ENCODE results near the gene BCL10.

BCL10 gene

DNA sequence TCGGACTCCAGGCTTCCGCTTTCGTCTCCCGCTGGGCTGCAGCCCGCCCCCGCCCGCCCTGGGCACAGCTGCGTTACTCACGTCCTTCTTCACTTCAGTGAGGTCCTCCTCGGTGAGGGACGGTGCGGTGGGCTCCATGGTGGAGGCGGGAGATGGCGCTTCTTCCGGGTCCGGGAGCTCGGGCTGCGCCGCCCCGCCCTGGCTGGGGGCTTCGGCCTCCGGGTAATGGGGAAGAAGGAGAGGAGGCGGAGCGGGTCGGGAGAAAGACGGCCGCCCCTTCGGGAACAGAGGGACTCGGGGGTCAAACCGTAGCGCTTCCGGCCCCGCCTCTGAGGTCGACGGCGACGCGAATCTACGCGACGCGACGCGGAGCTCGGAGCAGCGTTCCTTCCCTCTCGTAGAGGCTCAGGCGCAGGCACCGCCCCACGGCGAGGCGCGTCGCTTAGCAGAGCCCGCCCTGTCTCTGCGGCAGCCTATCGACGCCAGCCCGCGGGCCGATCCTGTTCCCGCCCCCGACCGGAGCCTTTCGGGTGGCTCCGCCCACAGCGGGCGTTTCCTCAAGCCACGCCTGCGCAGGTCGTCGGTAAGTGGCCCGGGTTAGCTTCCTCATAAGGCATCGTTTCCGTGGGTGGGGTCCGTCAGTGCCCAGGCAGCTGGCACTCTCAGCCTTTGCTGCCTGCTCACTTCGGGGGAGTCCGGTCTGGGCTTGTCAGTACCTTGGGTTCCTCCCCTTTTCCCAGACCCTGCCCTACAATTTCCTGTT lies at the start of gene BCL10:
BCL10 (minus strand) TSS at position 418 of the 763 bp plus-strand sequence; CDS start at position 138, 280 bp downstream.
- peak; percentile 65 for DNase-seq

DNA sequence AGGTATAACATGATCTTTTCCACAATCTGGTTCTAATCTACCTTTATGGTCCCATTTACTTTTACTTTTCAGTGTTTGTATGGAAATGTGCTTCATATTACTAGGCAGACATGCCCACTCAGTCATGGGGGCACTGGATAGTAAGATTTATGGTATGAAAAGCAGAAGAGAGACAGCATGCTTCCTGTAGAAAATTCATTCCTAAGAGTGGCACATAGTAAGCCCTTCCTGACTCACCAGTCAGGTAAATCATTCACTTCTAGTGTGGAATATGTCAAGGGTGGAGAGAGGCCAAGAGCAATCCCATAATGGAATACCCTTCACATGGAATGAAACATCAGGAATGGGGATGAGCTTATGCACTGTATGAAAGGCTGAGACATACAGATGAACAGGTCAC lies 49.5 kb upstream of the BCL10 start:
- DNase-seq, result no peak

DNA sequence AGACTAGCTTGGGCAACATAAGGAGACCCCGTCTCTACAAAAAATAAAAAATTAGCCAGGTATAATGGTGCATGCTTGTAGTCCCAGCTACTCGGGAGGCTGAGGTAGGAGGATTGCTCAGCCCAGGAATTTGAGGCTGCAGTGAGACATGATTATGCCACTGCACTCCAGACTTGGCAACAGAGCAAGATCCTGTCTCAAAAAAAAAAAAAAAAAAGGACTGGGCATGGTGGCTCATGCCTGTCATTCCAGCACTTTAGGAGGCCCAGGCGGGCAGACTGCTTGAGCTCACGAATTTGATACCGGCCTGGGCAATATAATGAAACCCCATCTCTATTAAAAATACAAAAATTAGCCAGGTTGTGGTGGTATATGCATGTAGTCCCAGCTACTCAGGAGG lies 47.3 kb upstream of the BCL10 start:
- DNase-seq, result no peak

DNA sequence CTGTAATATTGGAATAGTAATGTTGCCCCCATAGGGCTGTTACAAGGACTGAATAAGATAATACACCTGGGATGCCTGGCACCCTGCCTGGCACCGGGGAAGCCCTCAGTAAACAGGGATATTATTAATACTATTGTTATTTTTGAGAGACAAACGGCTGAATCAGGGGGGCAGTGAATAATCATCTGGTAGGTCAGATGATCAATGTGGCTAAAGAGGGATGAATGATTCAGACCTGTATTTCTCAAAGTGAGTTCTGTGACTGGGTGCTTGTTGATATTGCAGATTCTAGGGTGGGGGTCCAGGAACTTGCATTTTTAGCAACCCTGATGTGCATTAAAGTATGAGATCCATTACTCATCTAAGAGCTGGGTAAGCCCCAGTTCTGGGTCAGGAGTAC lies 46.2 kb upstream of the BCL10 start:
- DNase-seq, result no peak

GRCh38 chr1:85321237-85321964 lies 45.0 kb upstream of the BCL10 start:
- DNase-seq, result no peak

DNA sequence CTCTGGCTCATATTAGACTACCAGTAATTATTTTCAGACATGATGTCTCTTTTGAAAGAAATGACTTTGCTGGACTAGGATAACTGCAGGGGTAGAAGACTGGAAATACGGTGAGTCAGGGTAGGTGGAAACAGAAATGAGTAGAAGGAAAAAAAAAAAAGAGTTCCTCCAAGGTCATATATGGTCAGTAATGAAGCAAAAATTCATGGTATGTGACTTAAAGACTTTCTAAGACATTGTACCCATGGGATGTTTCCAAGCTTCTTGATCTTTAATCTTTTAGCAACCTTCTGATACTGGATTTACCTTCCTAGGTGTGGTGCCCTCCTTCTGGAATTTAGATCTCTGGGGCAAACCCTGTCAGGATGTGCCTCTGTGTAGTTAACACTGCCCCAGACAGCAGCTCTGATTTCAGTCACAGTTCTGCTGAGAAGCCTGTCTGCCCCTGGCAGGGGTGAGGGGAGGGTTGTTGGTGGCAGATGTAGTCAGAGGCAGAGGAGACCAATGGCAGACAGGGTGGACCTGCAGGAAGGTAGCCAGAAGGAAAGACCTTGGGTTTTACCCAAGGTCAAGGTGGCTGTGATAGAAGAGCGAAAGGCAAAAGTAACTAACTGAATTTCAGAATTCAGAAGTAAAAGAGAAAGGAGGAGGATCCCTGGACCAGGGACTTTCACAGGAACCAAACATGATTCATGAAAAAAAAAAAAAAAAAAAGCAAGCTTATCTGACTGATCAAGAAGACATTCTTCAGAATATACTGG lies 44.1 kb upstream of the BCL10 start:
- DNase-seq, result no peak

DNA sequence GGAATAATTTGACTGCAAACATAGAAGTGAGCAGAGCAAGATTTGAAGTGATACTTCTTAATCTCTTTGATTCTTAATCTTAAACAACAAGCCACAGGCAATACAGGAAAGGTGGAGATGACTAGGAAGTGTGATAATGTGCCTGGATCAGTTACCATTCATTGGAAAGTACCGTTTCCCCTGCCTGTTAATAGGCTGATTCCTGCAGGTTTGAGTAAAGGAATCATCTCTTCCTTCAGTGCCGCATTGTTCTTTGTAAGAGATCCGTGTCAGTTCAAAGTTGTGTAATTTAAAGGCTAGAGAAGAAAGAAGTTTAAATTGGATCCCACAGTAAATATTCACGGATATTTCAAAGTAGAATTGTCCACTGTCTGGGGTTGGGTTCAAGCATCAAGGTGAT lies 43.5 kb upstream of the BCL10 start:
- DNase-seq, result no peak

DNA sequence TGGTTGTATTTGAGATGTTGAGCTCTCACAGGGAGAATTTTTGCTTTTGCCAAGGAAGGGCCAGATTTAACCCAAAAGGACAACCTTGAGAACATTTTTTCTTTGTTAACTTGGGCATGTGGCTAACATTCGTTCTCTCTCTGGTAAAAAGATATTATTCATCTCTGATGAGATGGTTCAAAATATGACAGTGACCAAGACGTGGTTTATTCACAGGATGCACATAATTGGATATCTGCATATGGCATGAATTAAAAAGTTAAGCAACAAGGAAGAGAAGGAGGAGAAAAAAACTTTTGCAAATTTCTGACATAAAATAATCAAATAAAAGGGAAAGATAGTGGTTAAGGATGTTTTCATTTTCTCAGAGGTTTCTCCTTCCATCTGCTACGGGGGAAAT lies 43.1 kb upstream of the BCL10 start:
- DNase-seq, result no peak

DNA sequence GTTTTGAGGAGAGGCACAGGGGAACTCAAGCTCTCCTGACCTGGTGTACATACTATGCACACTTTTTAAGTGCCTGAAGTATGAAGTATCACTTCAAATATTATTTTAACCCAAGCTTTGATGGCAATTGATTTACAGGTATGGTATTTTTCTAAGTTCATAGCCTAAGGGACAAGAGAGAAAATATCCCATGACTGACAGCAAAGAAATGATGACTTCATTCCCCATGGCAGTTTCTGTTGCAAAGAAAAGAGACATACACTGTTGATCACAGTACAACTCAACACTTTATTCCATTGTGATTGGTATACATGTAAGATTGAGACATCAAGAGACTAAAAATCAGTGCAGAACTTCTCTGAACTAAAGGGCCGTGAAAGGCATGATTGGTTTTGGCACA lies 41.8 kb upstream of the BCL10 start:
- no peak for DNase-seq

GRCh38 chr1:85317560-85317959 lies 41.1 kb upstream of the BCL10 start:
- no peak for DNase-seq

- no peak for DNase-seq
Measured at GRCh38 chr1:85316321-85316720, 39.9 kb upstream of the BCL10 start.

GRCh38 chr1:85315789-85316188 lies 39.4 kb upstream of the BCL10 start:
- no peak for DNase-seq

DNA sequence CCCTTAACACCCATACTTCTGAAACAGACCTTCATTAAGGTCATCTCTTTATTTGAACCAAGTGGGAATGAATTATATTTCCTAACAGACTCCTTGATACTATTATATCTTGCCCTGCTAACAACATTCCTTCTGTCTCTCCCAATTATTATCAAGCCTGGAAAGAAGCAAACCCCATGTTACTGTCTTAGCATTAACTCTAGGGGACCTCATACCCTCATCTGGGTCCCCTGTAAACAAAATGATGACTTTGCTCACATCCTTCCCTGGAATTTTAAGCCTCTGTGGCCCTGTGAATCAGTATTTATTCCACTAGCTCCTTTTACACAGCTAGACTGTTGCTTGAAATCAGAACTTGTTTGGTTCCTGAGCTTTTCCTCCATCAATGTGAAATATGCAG lies 38.3 kb upstream of the BCL10 start:
- DNase-seq, result no peak

DNA sequence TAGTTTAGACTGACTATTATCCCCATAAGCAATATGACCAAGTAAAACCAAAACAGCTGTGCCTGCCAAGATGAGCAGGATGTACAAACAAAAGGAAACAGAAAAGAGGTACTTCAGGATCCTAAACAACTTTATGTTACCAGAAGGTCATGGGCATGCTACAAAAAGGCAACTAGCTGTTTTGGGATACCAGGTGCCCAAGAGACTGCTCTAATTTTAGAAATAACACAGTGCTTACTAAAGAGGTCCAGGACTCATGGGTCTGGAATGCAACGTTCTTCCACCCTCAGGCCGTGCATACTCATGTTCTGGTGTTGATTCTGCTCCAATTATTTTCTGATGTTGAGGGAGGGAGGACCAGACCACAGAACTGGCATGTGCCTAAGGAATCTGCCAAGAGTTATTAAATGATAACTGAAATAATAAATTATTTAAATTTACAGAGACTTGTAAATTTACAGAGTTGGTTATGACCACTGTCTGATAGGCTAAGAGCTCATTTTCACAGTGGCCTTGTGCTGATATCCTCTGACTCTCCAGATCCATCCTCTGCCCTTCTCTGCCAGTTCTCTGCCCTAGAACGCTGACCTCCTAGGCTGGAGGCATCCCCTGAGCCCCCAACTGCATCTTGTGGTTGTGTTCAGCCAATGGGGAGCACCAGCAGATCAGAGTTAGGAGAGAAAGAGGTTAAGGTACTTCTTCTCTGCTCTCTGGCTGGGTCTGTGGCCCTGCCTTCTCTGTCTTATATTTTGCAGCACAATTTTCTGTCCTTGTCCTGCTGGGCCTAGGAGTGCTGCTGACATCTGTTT lies 37.7 kb upstream of the BCL10 start:
- no peak for DNase-seq

GRCh38 chr1:85311818-85312217 lies 35.4 kb upstream of the BCL10 start:
- DNase-seq, result no peak

- no peak for DNase-seq
Measured at GRCh38 chr1:85308833-85309350, 32.5 kb upstream of the BCL10 start.

DNA sequence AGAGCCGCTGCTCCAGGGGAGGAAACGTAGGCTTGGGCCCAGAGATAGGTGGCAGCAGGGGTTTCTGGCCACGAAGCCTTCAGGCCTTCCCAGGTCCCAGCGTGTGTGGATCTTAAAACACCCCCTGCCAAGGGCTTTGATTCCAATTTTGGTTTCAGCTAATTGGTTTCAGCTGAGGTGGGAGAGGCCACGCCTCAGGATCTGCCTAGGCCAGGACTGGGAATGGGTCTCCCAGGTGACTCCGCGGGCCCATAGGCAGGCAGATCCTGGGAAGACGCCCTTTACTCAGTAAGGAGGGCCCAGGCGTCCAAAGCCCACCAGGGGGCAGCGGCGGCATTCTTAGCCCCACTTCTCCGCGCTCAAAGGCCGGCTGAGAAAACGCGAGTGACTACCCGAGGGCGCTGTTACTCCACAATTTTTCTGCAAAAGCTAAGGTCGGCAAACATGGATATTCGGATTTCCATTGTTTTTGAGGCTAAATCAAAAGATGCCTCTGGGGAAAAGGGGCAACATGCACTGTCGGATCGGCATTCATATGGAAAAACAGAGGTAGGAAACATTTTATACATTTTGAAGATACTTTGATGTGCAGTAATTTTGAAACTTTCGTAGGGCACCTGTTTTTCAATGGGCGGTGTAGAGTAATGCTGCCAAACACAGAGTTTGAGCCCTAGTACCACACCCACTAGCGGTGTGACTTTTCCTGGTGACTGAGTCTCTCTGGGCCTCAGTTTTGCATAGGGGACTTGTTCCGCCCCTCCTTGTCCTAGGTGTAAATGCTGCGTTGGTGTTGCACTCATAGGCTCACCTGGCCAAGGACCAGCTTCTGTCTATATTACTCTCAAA lies 31.8 kb upstream of the BCL10 start:
- DNase-seq, result no peak

DNA sequence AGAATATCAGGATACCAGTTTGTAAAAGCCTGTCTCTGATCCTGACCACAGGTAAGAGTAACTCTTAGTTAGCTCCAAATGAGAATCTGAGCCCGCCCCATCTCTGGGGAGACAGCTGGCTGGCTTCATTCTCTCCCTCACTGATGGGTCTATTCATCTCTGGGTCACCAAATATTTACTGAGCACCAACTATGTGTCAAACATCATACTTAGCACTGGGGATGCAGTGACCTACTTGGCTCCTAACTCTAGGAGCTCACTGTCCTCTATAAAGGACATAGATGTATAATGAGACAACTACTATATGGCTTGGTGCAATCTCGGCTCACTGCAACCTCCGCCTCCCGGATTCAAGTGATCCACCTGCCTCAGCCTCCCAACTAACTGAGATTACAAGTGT lies 29.8 kb upstream of the BCL10 start:
- no peak for DNase-seq

- DNase-seq, result no peak
Measured at GRCh38 chr1:85303440-85304162, 27.2 kb upstream of the BCL10 start.

GRCh38 chr1:85300140-85300539 lies 23.7 kb upstream of the BCL10 start:
- DNase-seq, result no peak

Measured in 8988T (cell line).